Rectal smooth muscle tissue (tissue), 1 donor: ENCODE data around the gene MAN1B1.

Experiments
- H3K27ac ChIP-seq: one replicate; pipeline ENCODE4 v1.7.0; 2013; ENCODE audit warnings: low read depth, low read length, inconsistent platforms
- H3K27me3 ChIP-seq: one replicate; pipeline ENCODE4 v1.7.0; 2013; ENCODE audit warnings: low read length; ENCODE audit not compliant: control insufficient read depth, insufficient read depth
- H3K36me3 ChIP-seq: one replicate; pipeline ENCODE4 v1.7.0; 2013; ENCODE audit warnings: low read length; ENCODE audit not compliant: control insufficient read depth, insufficient read depth
- H3K4me1 ChIP-seq: one replicate; pipeline ENCODE4 v1.7.0; 2013; ENCODE audit warnings: low read length; ENCODE audit not compliant: control insufficient read depth, insufficient read depth
- H3K4me3 ChIP-seq: one replicate; pipeline ENCODE4 v1.7.0; 2013; ENCODE audit warnings: low read length
- H3K9ac ChIP-seq: one replicate; pipeline ENCODE4 v1.7.0; 2013; ENCODE audit warnings: low read length

Gene MAN1B1

GRCh38 chr9:137089232-137089947 is 2.6 kb downstream of the MAN1B1 start:
- H3K9ac ChIP-seq: no peak overlapping the region
- H3K27me3 ChIP-seq: no peaks in the 10 kb centered on the region
- peaks cover 6% of the 10 kb centered on the region for H3K36me3 ChIP-seq
- no peak overlapping the region for H3K27ac ChIP-seq
- peaks cover 4% of the 10 kb centered on the region for H3K4me1 ChIP-seq
- H3K4me3 ChIP-seq: no peak overlapping the region

GRCh38 chr9:137095664-137096517 is 9.1 kb downstream of the MAN1B1 start:
- H3K9ac ChIP-seq: no peak overlapping the region
- H3K36me3 ChIP-seq: peaks cover 27% of the 10 kb centered on the region
- H3K27ac ChIP-seq: no peak overlapping the region
- H3K4me1 ChIP-seq: no peaks in the 10 kb centered on the region
- H3K4me3 ChIP-seq: no peak overlapping the region
- H3K27me3 ChIP-seq: no peaks in the 10 kb centered on the region

- Histone ChIP-seq H3K27me3 (no peaks in the 10 kb centered on the region), H3K4me3 (no peak overlapping the region), H3K27ac (no peak overlapping the region), H3K9ac (no peak overlapping the region), H3K4me1 (no peaks in the 10 kb centered on the region), H3K36me3 (peaks cover 37% of the 10 kb centered on the region)
Measured at GRCh38 chr9:137096785-137097546, 10.2 kb downstream of the MAN1B1 start.

- Histone ChIP-seq H3K4me1 (no peaks in the 10 kb centered on the region), H3K9ac (no peak overlapping the region), H3K27ac (no peak overlapping the region), H3K27me3 (no peaks in the 10 kb centered on the region), H3K4me3 (no peak overlapping the region), H3K36me3 (peaks cover 44% of the 10 kb centered on the region)
Measured at GRCh38 chr9:137097761-137098462, 11.1 kb downstream of the MAN1B1 start.

GRCh38 chr9:137099231-137099630 is 12.4 kb downstream of the MAN1B1 start:
- Histone ChIP-seq H3K4me3 (no peak overlapping the region), H3K27ac (no peak overlapping the region), H3K9ac (no peak overlapping the region), H3K36me3 (peaks cover 53% of the 10 kb centered on the region), H3K27me3 (no peaks in the 10 kb centered on the region), H3K4me1 (no peaks in the 10 kb centered on the region)

- H3K4me1 ChIP-seq: no peaks in the 10 kb centered on the region
- H3K4me3 ChIP-seq: no peak overlapping the region
- H3K36me3 ChIP-seq: peaks cover 62% of the 10 kb centered on the region
- no peak overlapping the region for H3K27ac ChIP-seq
- H3K9ac ChIP-seq: no peak overlapping the region
- H3K27me3 ChIP-seq: no peaks in the 10 kb centered on the region
Measured at GRCh38 chr9:137103206-137103999, 16.6 kb downstream of the MAN1B1 start.

GRCh38 chr9:137105814-137106661 is 19.3 kb downstream of the MAN1B1 start:
- Histone ChIP-seq H3K4me3 (no peak overlapping the region), H3K36me3 (peaks cover 52% of the 10 kb centered on the region), H3K9ac (no peak overlapping the region), H3K4me1 (no peaks in the 10 kb centered on the region), H3K27ac (no peak overlapping the region), H3K27me3 (no peaks in the 10 kb centered on the region)

GRCh38 chr9:137106662-137107250 is 20.0 kb downstream of the MAN1B1 start:
- Histone ChIP-seq H3K27me3 (no peaks in the 10 kb centered on the region), H3K4me1 (no peaks in the 10 kb centered on the region), H3K36me3 (peaks cover 45% of the 10 kb centered on the region), H3K4me3 (no peak overlapping the region), H3K9ac (no peak overlapping the region), H3K27ac (no peak overlapping the region)

GRCh38 chr9:137107312-137107921 is 20.6 kb downstream of the MAN1B1 start:
- no peaks in the 10 kb centered on the region for H3K4me1 ChIP-seq
- H3K9ac ChIP-seq: no peak overlapping the region
- no peaks in the 10 kb centered on the region for H3K27me3 ChIP-seq
- H3K27ac ChIP-seq: no peak overlapping the region
- H3K36me3 ChIP-seq: peaks cover 38% of the 10 kb centered on the region
- no peak overlapping the region for H3K4me3 ChIP-seq

GRCh38 chr9:137107982-137108381 is 21.2 kb downstream of the MAN1B1 start:
- no peak overlapping the region for H3K27ac ChIP-seq
- H3K4me1 ChIP-seq: no peaks in the 10 kb centered on the region
- no peak overlapping the region for H3K4me3 ChIP-seq
- H3K27me3 ChIP-seq: no peaks in the 10 kb centered on the region
- peaks cover 32% of the 10 kb centered on the region for H3K36me3 ChIP-seq
- H3K9ac ChIP-seq: no peak overlapping the region
